Measurements from ENCODE around the gene CARD14. TPM values are rescaled to one million over a fixed set of nuclear protein-coding genes. Genes with fewer than 3 reads are reported as not detected.
A peak's percentile ranks its signal among the peaks of the same experiment; 100 is the strongest.

The CARD14 gene
- total and polyA plus RNA-seq, 2 of the 13 experiments (the other 11 are each of a cell fraction or from before 2014, with no cell fraction given): 0.11 TPM; not detected in 1

GRCh38 chr17:80254396-80255251 is 84.8 kb downstream of the CARD14 start (continued):
- no peak for TF ChIP-seq ZSCAN20 (CRISPR knock-in tag; IDR thresholded peaks at IDR 0.05; ENCODE audit: borderline replicate concordance)
- TF ChIP-seq GATA4 (IDR thresholded peaks at IDR 0.05; ENCODE audit: borderline replicate concordance, low read depth): 0 out of 2 replicates have a peak, but pooled peaks have one; percentile 40
- no peak for TF ChIP-seq ZBTB46 (CRISPR knock-in tag; IDR thresholded peaks at IDR 0.05; ENCODE audit: borderline replicate concordance)
- no peak for TF ChIP-seq ZNF549 (CRISPR knock-in tag; IDR thresholded peaks at IDR 0.05)
- no peak for TF ChIP-seq ZNF766 (CRISPR knock-in tag; IDR thresholded peaks at IDR 0.05; ENCODE audit: borderline replicate concordance)
- peak; percentile 50; the same call in 1 of the 2 replicates for TF ChIP-seq ATF3 (CRISPR knock-in tag; IDR thresholded peaks at IDR 0.05)
- TF ChIP-seq BHLHE40 (IDR thresholded peaks at IDR 0.05; ENCODE audit: low read length): no peak
- TF ChIP-seq NR0B2 (CRISPR knock-in tag; IDR thresholded peaks at IDR 0.05): no peak
- TF ChIP-seq IKZF5 (CRISPR knock-in tag; IDR thresholded peaks at IDR 0.05): no peak
- no peak for TF ChIP-seq HHEX (CRISPR knock-in tag; IDR thresholded peaks at IDR 0.05)
- no peak for TF ChIP-seq ADNP (CRISPR knock-in tag; IDR thresholded peaks at IDR 0.05)
- no peak for TF ChIP-seq ZNF563 (CRISPR knock-in tag; IDR thresholded peaks at IDR 0.05)
- TF ChIP-seq NCOA2 (CRISPR knock-in tag; IDR thresholded peaks at IDR 0.05): peak; percentile 90
- TF ChIP-seq IKZF1 (IDR thresholded peaks at IDR 0.05): no peak
- no peak for TF ChIP-seq ZNF572 (CRISPR knock-in tag; IDR thresholded peaks at IDR 0.05)
- no peak for TF ChIP-seq CBX1 (IDR thresholded peaks at IDR 0.05; ENCODE audit: low read depth)
- no peak for TF ChIP-seq STAG1 (CRISPR knock-in tag; IDR thresholded peaks at IDR 0.05)
- no peak for TF ChIP-seq ZBTB7B (CRISPR knock-in tag; IDR thresholded peaks at IDR 0.05)
- TF ChIP-seq GMEB2 (CRISPR knock-in tag; IDR thresholded peaks at IDR 0.05; ENCODE audit: low read depth): no peak
- TF ChIP-seq ZGPAT (CRISPR knock-in tag; IDR thresholded peaks at IDR 0.05): peak; percentile 87
- no peak for TF ChIP-seq ZNF446 (CRISPR knock-in tag; IDR thresholded peaks at IDR 0.05)
- no peak for TF ChIP-seq CCAR2 (optimal IDR thresholded peaks at IDR 0.05; ENCODE audit: low read depth, low read length)
- no peak for TF ChIP-seq ZNF891 (CRISPR knock-in tag; IDR thresholded peaks at IDR 0.05)
- no peak for TF ChIP-seq ZNF607 (CRISPR knock-in tag; IDR thresholded peaks at IDR 0.05; ENCODE audit: borderline replicate concordance)
